GM21825 (cell line): ENCODE measurements around the gene ABHD17B.

ENCODE experiments used
- ATAC-seq: cut with Tn5 transposase; IDR thresholded peaks from one replicate; pipeline ENCODE4 v1.9.1; 2021; ENCODE audit warnings: mild to moderate bottlenecking, moderate library complexity; ENCODE audit not compliant: unreplicated experiment

ABHD17B gene

GRCh38 chr9:71879644-71880174, 31.3 kb downstream of the ABHD17B start:
- ATAC-seq: no peak

GRCh38 chr9:71878327-71879274, 32.4 kb downstream of the ABHD17B start:
- no peak for ATAC-seq

- no peak for ATAC-seq
Measured at GRCh38 chr9:71876829-71877228, 34.2 kb downstream of the ABHD17B start.

- ATAC-seq: no peak
Measured at GRCh38 chr9:71876106-71876505, 34.9 kb downstream of the ABHD17B start.

- no peak for ATAC-seq
Measured at GRCh38 chr9:71875345-71875744, 35.6 kb downstream of the ABHD17B start.

GRCh38 chr9:71863631-71864030, 47.4 kb downstream of the ABHD17B start:
- ATAC-seq: no peak

- ATAC-seq: no peak
Measured at GRCh38 chr9:71861618-71862017, 49.4 kb downstream of the ABHD17B start.

- no peak for ATAC-seq
Measured at GRCh38 chr9:71859939-71860338, 51.1 kb downstream of the ABHD17B start.

- peak; percentile 69 for ATAC-seq
Measured at GRCh38 chr9:71858812-71859211, 52.2 kb downstream of the ABHD17B start.

GRCh38 chr9:71858102-71858798, 52.7 kb downstream of the ABHD17B start:
- no peak for ATAC-seq

GRCh38 chr9:71857159-71857558, 53.8 kb downstream of the ABHD17B start:
- no peak for ATAC-seq

GRCh38 chr9:71854811-71855210, 56.2 kb downstream of the ABHD17B start:
- no peak for ATAC-seq

- ATAC-seq: no peak
Measured at GRCh38 chr9:71853084-71853483, 57.9 kb downstream of the ABHD17B start.

- ATAC-seq: no peak
Measured at GRCh38 chr9:71850996-71851395, 60.0 kb downstream of the ABHD17B start.

GRCh38 chr9:71847892-71848291, 63.1 kb downstream of the ABHD17B start:
- no peak for ATAC-seq

- ATAC-seq: no peak
Measured at GRCh38 chr9:71844808-71845207, 66.2 kb downstream of the ABHD17B start.

- no peak for ATAC-seq
Measured at GRCh38 chr9:71839668-71840067, 71.3 kb downstream of the ABHD17B start.

GRCh38 chr9:71835596-71835995, 75.4 kb downstream of the ABHD17B start:
- no peak for ATAC-seq

GRCh38 chr9:71830929-71831328, 80.1 kb downstream of the ABHD17B start:
- ATAC-seq: no peak

GRCh38 chr9:71830153-71830552, 80.8 kb downstream of the ABHD17B start:
- ATAC-seq: no peak

GRCh38 chr9:71826279-71826678, 84.7 kb downstream of the ABHD17B start:
- ATAC-seq: no peak

GRCh38 chr9:71824257-71824656, 86.7 kb downstream of the ABHD17B start:
- no peak for ATAC-seq
